BE2C (cell line): ENCODE results near the gene ATF6.

Experiments used
- DNase-seq: peaks from one replicate; pipeline ENCODE4 v3.0.0-alpha.2; 2020
- H3K27me3 ChIP-seq: fragments of 250-450 bp; sonication (Bioruptor Pico); 2 replicates; pipeline ENCODE4 v1.5.1; 2020; ENCODE audit warnings: mild to moderate bottlenecking
- H3K36me3 ChIP-seq: fragments of 250-450 bp; sonication (Bioruptor Pico); 2 replicates; pipeline ENCODE4 v1.5.1; 2020; ENCODE audit warnings: mild to moderate bottlenecking
- H3K4me1 ChIP-seq: fragments of 250-450 bp; sonication (Bioruptor Pico); 2 replicates; pipeline ENCODE4 v1.5.1; 2020
- H3K4me3 ChIP-seq: 2 replicates; pipeline ENCODE4 v1.5.1; 2011; ENCODE audit warnings: low read depth, low read length
- H3K9me3 ChIP-seq: fragments of 250-450 bp; sonication (Bioruptor Pico); 2 replicates; pipeline ENCODE4 v1.5.1; 2020
- CTCF ChIP-seq: IDR thresholded peaks from 2 replicates; pipeline ENCODE4 v1.5.1; 2012; ENCODE audit warnings: mild to moderate bottlenecking, low read depth, low read length

ATF6 gene

DNA sequence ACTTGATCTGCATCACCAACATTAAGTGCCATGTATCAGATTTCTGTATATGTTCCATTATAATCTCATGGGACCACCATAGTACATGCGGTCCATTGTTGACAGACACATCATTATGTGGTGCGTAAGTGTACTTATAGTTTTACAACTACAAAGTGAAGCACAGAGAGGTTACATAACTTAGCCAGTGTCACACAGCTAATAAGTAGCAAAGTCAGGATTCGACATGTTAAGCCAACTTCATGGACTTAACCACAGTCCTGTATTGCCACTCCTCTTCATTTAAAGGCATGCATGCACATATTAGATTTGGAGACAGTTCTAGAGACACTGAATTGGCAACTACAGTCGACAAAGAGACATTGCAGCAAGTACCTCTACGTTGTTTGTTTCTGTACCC, 120.5 kb downstream of the ATF6 start:
- no peak for DNase-seq
- no peak for TF ChIP-seq CTCF
- Histone ChIP-seq H3K36me3 (peaks cover 9% of the 10 kb centered on the region; the same call in 1 of the 2 replicates), H3K4me3 (no peak overlapping the region), H3K9me3 (no peaks in the 10 kb centered on the region), H3K27me3 (no peaks in the 10 kb centered on the region), H3K4me1 (no peaks in the 10 kb centered on the region; the same call in 1 of the 2 replicates)

DNA sequence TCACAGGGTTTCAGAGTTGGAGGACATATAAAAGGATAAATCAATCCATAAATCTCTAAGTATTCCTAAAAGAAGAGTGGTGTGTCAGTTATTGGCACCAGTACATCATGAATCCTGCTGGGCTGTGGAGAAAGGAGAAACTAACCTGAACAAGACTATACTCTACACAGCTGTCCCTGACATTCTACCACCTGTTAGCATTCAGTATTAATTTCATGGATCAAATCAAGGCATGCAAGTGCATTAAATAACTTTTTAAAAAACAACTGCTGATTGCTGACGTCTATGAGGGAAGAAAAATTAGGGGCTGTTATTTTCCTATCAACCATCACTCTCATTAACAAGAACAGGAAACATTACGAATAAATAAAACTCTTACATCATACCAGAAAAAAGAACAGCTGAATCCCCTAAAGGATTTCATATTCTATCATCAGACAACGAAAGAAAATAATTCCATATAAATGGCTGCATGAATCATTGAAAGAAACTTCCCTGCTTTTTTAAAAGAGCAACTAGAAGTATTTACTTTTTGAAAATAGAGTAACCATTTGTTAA, 121.7 kb downstream of the ATF6 start:
- Histone ChIP-seq H3K27me3 (no peaks in the 10 kb centered on the region), H3K4me3 (no peak overlapping the region), H3K36me3 (peaks cover 10% of the 10 kb centered on the region; the same call in 1 of the 2 replicates), H3K4me1 (no peaks in the 10 kb centered on the region; the same call in 1 of the 2 replicates), H3K9me3 (no peaks in the 10 kb centered on the region)
- no peak for DNase-seq
- no peak for TF ChIP-seq CTCF

- no peaks in the 10 kb centered on the region for H3K27me3 ChIP-seq
- H3K4me1 ChIP-seq, result no peaks in the 10 kb centered on the region
- no peak overlapping the region for H3K4me3 ChIP-seq
- DNase-seq, result no peak
- H3K9me3 ChIP-seq, result no peaks in the 10 kb centered on the region
- no peak for TF ChIP-seq CTCF
- peaks cover 10% of the 10 kb centered on the region; the same call in 1 of the 2 replicates for H3K36me3 ChIP-seq
Observed at GRCh38 chr1:161890574-161890973, 124.5 kb downstream of the ATF6 start.

- no peak for TF ChIP-seq CTCF
- no peaks in the 10 kb centered on the region for H3K36me3 ChIP-seq
- no peaks in the 10 kb centered on the region for H3K27me3 ChIP-seq
- no peak overlapping the region for H3K4me3 ChIP-seq
- peaks cover 4% of the 10 kb centered on the region; the same call in 1 of the 2 replicates for H3K4me1 ChIP-seq
- no peak for DNase-seq
- H3K9me3 ChIP-seq, result no peaks in the 10 kb centered on the region
Observed at GRCh38 chr1:161899091-161899490, 133.0 kb downstream of the ATF6 start.

- no peak overlapping the region for H3K4me3 ChIP-seq
- H3K9me3 ChIP-seq, result no peaks in the 10 kb centered on the region
- no peak for TF ChIP-seq CTCF
- H3K36me3 ChIP-seq, result no peaks in the 10 kb centered on the region
- H3K27me3 ChIP-seq, result no peaks in the 10 kb centered on the region
- DNase-seq, result no peak
- peaks cover 4% of the 10 kb centered on the region; the same call in 1 of the 2 replicates for H3K4me1 ChIP-seq
Observed at GRCh38 chr1:161900160-161900559, 134.0 kb downstream of the ATF6 start.

GRCh38 chr1:161902182-161902581, 136.1 kb downstream of the ATF6 start:
- H3K4me1 ChIP-seq, result peaks cover 4% of the 10 kb centered on the region; the same call in 1 of the 2 replicates
- no peak for TF ChIP-seq CTCF
- no peaks in the 10 kb centered on the region for H3K36me3 ChIP-seq
- DNase-seq, result no peak
- no peaks in the 10 kb centered on the region for H3K27me3 ChIP-seq
- H3K9me3 ChIP-seq, result no peaks in the 10 kb centered on the region
- no peak overlapping the region for H3K4me3 ChIP-seq
